ENCODE measurements around the gene DDX6.
"Not testable (repeated sequence)": the region's sequence is repeated elsewhere in the genome, so short reads cannot be mapped to it uniquely, and the experiment has no call there.

The DDX6 gene

GRCh38 chr11:118827118-118827517 is 36.2 kb upstream of the DDX6 start:
- no peaks in the 10 kb centered on the region for H4K20me1 ChIP-seq (ENCODE audit: insufficient read depth)
- no peak overlapping the region for H3K4me3 ChIP-seq (IDR thresholded peaks at IDR 0.05; ENCODE audit: insufficient read depth, low read depth, low read length)
- no peak overlapping the region for H2AFZ ChIP-seq (ENCODE audit: low read depth)
- H3K4me2 ChIP-seq, result no peak overlapping the region
- H3K9ac ChIP-seq, result no peak overlapping the region
- no peaks in the 10 kb centered on the region for H3K27me3 ChIP-seq (ENCODE audit: insufficient read depth, low read depth)
- no peaks in the 10 kb centered on the region for H3K79me2 ChIP-seq (ENCODE audit: insufficient read depth, low read depth)
- H3K36me3 ChIP-seq (ENCODE audit: insufficient read depth), result no peaks in the 10 kb centered on the region
- no peak for TF ChIP-seq CTCF (conservative IDR thresholded peaks at IDR 0.05; ENCODE audit: low read depth, low read length)
- H3K4me1 ChIP-seq (ENCODE audit: low read depth, poor library complexity, severe bottlenecking), result no peaks in the 10 kb centered on the region
- no peak overlapping the region for H3K27ac ChIP-seq

GRCh38 chr11:118822936-118823510 is 32.1 kb upstream of the DDX6 start:
- H3K4me2 ChIP-seq; H2AFZ ChIP-seq (ENCODE audit: low read depth); H3K27ac ChIP-seq; H4K20me1 ChIP-seq (ENCODE audit: insufficient read depth); H3K4me3 ChIP-seq (IDR thresholded peaks at IDR 0.05; ENCODE audit: insufficient read depth, low read depth, low read length); H3K36me3 ChIP-seq (ENCODE audit: insufficient read depth); H3K9ac ChIP-seq; H3K27me3 ChIP-seq (ENCODE audit: insufficient read depth, low read depth); H3K79me2 ChIP-seq (ENCODE audit: insufficient read depth, low read depth): not testable (repeated sequence)
- peaks cover 23% of the 10 kb centered on the region for H3K4me1 ChIP-seq (ENCODE audit: low read depth, poor library complexity, severe bottlenecking)

GRCh38 chr11:118820412-118821357 is 29.7 kb upstream of the DDX6 start:
- Histone ChIP-seq H3K36me3 (ENCODE audit: insufficient read depth) (no peaks in the 10 kb centered on the region), H3K4me3 (IDR thresholded peaks at IDR 0.05; ENCODE audit: insufficient read depth, low read depth, low read length) (no peak overlapping the region), H3K79me2 (ENCODE audit: insufficient read depth, low read depth) (no peaks in the 10 kb centered on the region), H3K4me2 (peak overlapping the region; percentile 94), H3K27me3 (ENCODE audit: insufficient read depth, low read depth) (no peaks in the 10 kb centered on the region), H2AFZ (ENCODE audit: low read depth) (peak overlapping the region; percentile 71), H4K20me1 (ENCODE audit: insufficient read depth) (no peaks in the 10 kb centered on the region), H3K27ac (peak overlapping the region; percentile 89), H3K4me1 (ENCODE audit: low read depth, poor library complexity, severe bottlenecking) (peaks cover 23% of the 10 kb centered on the region), H3K9ac (peak overlapping the region; percentile 56; the same call in 1 of the 2 replicates)
- no peak for TF ChIP-seq CTCF (conservative IDR thresholded peaks at IDR 0.05; ENCODE audit: low read depth, low read length)

- peak overlapping the region; percentile 89 for H3K27ac ChIP-seq
- H3K4me1 ChIP-seq (ENCODE audit: low read depth, poor library complexity, severe bottlenecking), result peaks cover 23% of the 10 kb centered on the region
- not testable (repeated sequence) for H4K20me1 ChIP-seq (ENCODE audit: insufficient read depth); H3K27me3 ChIP-seq (ENCODE audit: insufficient read depth, low read depth); H3K36me3 ChIP-seq (ENCODE audit: insufficient read depth); H3K4me3 ChIP-seq (IDR thresholded peaks at IDR 0.05; ENCODE audit: insufficient read depth, low read depth, low read length); H3K79me2 ChIP-seq (ENCODE audit: insufficient read depth, low read depth)
- peak overlapping the region; percentile 56; the same call in 1 of the 2 replicates for H3K9ac ChIP-seq
- H3K4me2 ChIP-seq, result peak overlapping the region; percentile 94
- H2AFZ ChIP-seq (ENCODE audit: low read depth), result peak overlapping the region; percentile 71; the same call in 1 of the 2 replicates
Measured at GRCh38 chr11:118820025-118820379, 29.0 kb upstream of the DDX6 start.

- Histone ChIP-seq H2AFZ (ENCODE audit: low read depth) (no peak overlapping the region), H3K4me1 (ENCODE audit: low read depth, poor library complexity, severe bottlenecking) (peaks cover 23% of the 10 kb centered on the region), H3K36me3 (ENCODE audit: insufficient read depth) (no peaks in the 10 kb centered on the region), H3K4me2 (no peak overlapping the region), H3K9ac (no peak overlapping the region), H3K4me3 (IDR thresholded peaks at IDR 0.05; ENCODE audit: insufficient read depth, low read depth, low read length) (no peak overlapping the region), H3K27ac (no peak overlapping the region), H3K27me3 (ENCODE audit: insufficient read depth, low read depth) (no peaks in the 10 kb centered on the region), H4K20me1 (ENCODE audit: insufficient read depth) (no peaks in the 10 kb centered on the region), H3K79me2 (ENCODE audit: insufficient read depth, low read depth) (no peaks in the 10 kb centered on the region)
- TF ChIP-seq CTCF (conservative IDR thresholded peaks at IDR 0.05; ENCODE audit: low read depth, low read length), result no peak
Measured at GRCh38 chr11:118819334-118820024, 28.5 kb upstream of the DDX6 start.
